ENCODE data around the gene BTBD2. TPM values are rescaled to one million over a fixed set of nuclear protein-coding genes. Genes with fewer than 3 reads are reported as not detected.

BTBD2 gene
- total and polyA plus RNA-seq, 7 donors: 30.1 to 68.4 (median 56.3) TPM

GRCh38 chr19:2055931-2056836 is 40.7 kb upstream of the BTBD2 start:
- DNase-seq: peak; percentile 64 to 77
- no peak for TF ChIP-seq CTCF (IDR thresholded peaks at IDR 0.05)
- Histone ChIP-seq H3K4me3 (peak overlapping the region; percentile 57), H3K36me3 (ENCODE audit: insufficient read depth in 1 of 2, low read depth in 1 of 2) (no peaks in the 10 kb centered on the region), H3K4me1 (peaks cover 43% of the 10 kb centered on the region), H3K27ac (peak overlapping the region; percentile 81), H3K27me3 (ENCODE audit: insufficient read depth in 3 of 3, low read length in 2 of 3) (no peaks in the 10 kb centered on the region), H3K9me3 (no peaks in the 10 kb centered on the region)
- intact Hi-C loops (cut with DNase I): no loop called here
- no peak for ATAC-seq
- WGBS, 3 donors: 27 to 34% (median 31%) methylated on average over 18 to 22 of the region's 22 CpGs

- TF ChIP-seq CTCF (IDR thresholded peaks at IDR 0.05): no peak
- Histone ChIP-seq H3K9me3 (no peaks in the 10 kb centered on the region), H3K4me3 (no peak overlapping the region), H3K36me3 (ENCODE audit: insufficient read depth in 1 of 2, low read depth in 1 of 2) (no peaks in the 10 kb centered on the region), H3K27ac (peak overlapping the region; percentile 44), H3K4me1 (peaks cover 32% of the 10 kb centered on the region), H3K27me3 (ENCODE audit: insufficient read depth in 3 of 3, low read length in 2 of 3) (no peaks in the 10 kb centered on the region)
- WGBS, 3 donors: 61 to 75% (median 67%) methylated on average over 8 of the region's 8 CpGs
- ATAC-seq (no peak), DNase-seq (no peak)
- intact Hi-C loops (cut with DNase I): no loop called here
Measured at GRCh38 chr19:2054763-2055162, 39.2 kb upstream of the BTBD2 start.

GRCh38 chr19:2053601-2054389 is 38.3 kb upstream of the BTBD2 start:
- Histone ChIP-seq H3K4me1 (peaks cover 30% of the 10 kb centered on the region), H3K9me3 (no peaks in the 10 kb centered on the region), H3K4me3 (no peak overlapping the region), H3K36me3 (ENCODE audit: insufficient read depth in 1 of 2, low read depth in 1 of 2) (peaks cover 0 to 6% of the 10 kb centered on the region in 2 donors), H3K27me3 (ENCODE audit: insufficient read depth in 3 of 3, low read length in 2 of 3) (no peaks in the 10 kb centered on the region), H3K27ac (peak overlapping the region; percentile 44)
- WGBS, 3 donors: 61 to 66% (median 64%) methylated on average over 24 of the region's 24 CpGs
- DNase-seq (peak; percentile 67 to 80), ATAC-seq (peak in 1 of 4 donors; percentile 30)
- no peak for TF ChIP-seq CTCF (IDR thresholded peaks at IDR 0.05)
- intact Hi-C loops (cut with DNase I): no loop called here

GRCh38 chr19:2051773-2052704 is 36.5 kb upstream of the BTBD2 start:
- intact Hi-C loops (cut with DNase I): no loop called here
- H3K4me1 ChIP-seq: peaks cover 40% of the 10 kb centered on the region
- TF ChIP-seq CTCF (IDR thresholded peaks at IDR 0.05): no peak
- no peaks in the 10 kb centered on the region for H3K9me3 ChIP-seq
- DNase-seq (peak; percentile 57 to 75), ATAC-seq (no peak)
- whole genome bisulfite sequencing, 3 donors: 52 to 67% (median 54%) methylated on average over 18 of the region's 18 CpGs
- no peaks in the 10 kb centered on the region for H3K27me3 ChIP-seq (ENCODE audit: insufficient read depth in 3 of 3, low read length in 2 of 3)
- peak overlapping the region; percentile 97 for H3K4me3 ChIP-seq
- H3K36me3 ChIP-seq (ENCODE audit: insufficient read depth in 1 of 2, low read depth in 1 of 2): peaks cover 0 to 16% of the 10 kb centered on the region in 2 donors
- H3K27ac ChIP-seq: peak overlapping the region; percentile 98

Measured in psoas muscle (tissue), 8 donors.